DMS79 (cell line): ENCODE measurements around the gene TBX18.

ENCODE experiments used
- DNase-seq: peaks from one replicate; lab custom pipeline; 2025; lab: John Stamatoyannopoulos, UW

Gene TBX18

GRCh38 chr6:84671183-84671582 is 93.2 kb downstream of the TBX18 start:
- no peak for DNase-seq

GRCh38 chr6:84669945-84670344 is 94.5 kb downstream of the TBX18 start:
- DNase-seq: no peak

- no peak for DNase-seq
Measured at GRCh38 chr6:84667252-84668213, 96.9 kb downstream of the TBX18 start.

- DNase-seq: no peak
Measured at GRCh38 chr6:84665401-84665800, 99.0 kb downstream of the TBX18 start.

- DNase-seq: no peak
Measured at GRCh38 chr6:84663866-84664265, 100.5 kb downstream of the TBX18 start.

- no peak for DNase-seq
Measured at GRCh38 chr6:84657486-84657885, 106.9 kb downstream of the TBX18 start.

GRCh38 chr6:84657025-84657424 is 107.4 kb downstream of the TBX18 start:
- no peak for DNase-seq

- no peak for DNase-seq
Measured at GRCh38 chr6:84653027-84653551, 111.3 kb downstream of the TBX18 start.

- no peak for DNase-seq
Measured at GRCh38 chr6:84652356-84653026, 111.9 kb downstream of the TBX18 start.

- no peak for DNase-seq
Measured at GRCh38 chr6:84651583-84651982, 112.8 kb downstream of the TBX18 start.

GRCh38 chr6:84648444-84648843 is 116.0 kb downstream of the TBX18 start:
- DNase-seq: no peak

GRCh38 chr6:84645563-84646266 is 118.7 kb downstream of the TBX18 start:
- no peak for DNase-seq

GRCh38 chr6:84645000-84645399 is 119.4 kb downstream of the TBX18 start:
- no peak for DNase-seq

- no peak for DNase-seq
Measured at GRCh38 chr6:84643778-84644177, 120.6 kb downstream of the TBX18 start.

- DNase-seq: no peak
Measured at GRCh38 chr6:84641076-84641475, 123.3 kb downstream of the TBX18 start.

- no peak for DNase-seq
Measured at GRCh38 chr6:84639396-84639795, 125.0 kb downstream of the TBX18 start.

- no peak for DNase-seq
Measured at GRCh38 chr6:84638286-84638685, 126.1 kb downstream of the TBX18 start.
